ENCODE data around the gene PIGU. TPM values are rescaled to one million over a fixed set of nuclear protein-coding genes. Genes with fewer than 3 reads are reported as not detected.

The PIGU gene
- total and polyA plus RNA-seq, 9 of the 15 experiments (the other 6 are each of a cell fraction or from before 2014, with no cell fraction given), result 6.5 to 100 (median 28.1) TPM

- TF ChIP-seq DPF2 (IDR thresholded peaks at IDR 0.05) (peak; percentile 43; the same call in 1 of the 2 replicates), STAT6 (CRISPR knock-in tag; IDR thresholded peaks at IDR 0.05) (no peak), HDAC1 (IDR thresholded peaks at IDR 0.05) (peak in 1 of 2 experiments; percentile 60; a peak in 1 of 4 replicates), OTX1 (CRISPR knock-in tag; IDR thresholded peaks at IDR 0.05) (0 out of 2 replicates have a peak, but pooled peaks have one; percentile 51), ATF2 (CRISPR knock-in tag; IDR thresholded peaks at IDR 0.05) (no peak), ARID2 (IDR thresholded peaks at IDR 0.05) (peak; percentile 31; the same call in 1 of the 2 replicates), TRIM25 (IDR thresholded peaks at IDR 0.05; ENCODE audit: borderline replicate concordance) (0 out of 2 replicates have a peak, but pooled peaks have one; percentile 73), KDM1A (IDR thresholded peaks at IDR 0.05) (peak; percentile 48 to 55; a peak in 3 of 4 replicates), ATF7 (IDR thresholded peaks at IDR 0.05) (no peak), ZNF589 (CRISPR knock-in tag; IDR thresholded peaks at IDR 0.05; ENCODE audit: low read depth) (0 out of 2 replicates have a peak, but pooled peaks have one; percentile 4), BRD9 (IDR thresholded peaks at IDR 0.05; ENCODE audit: low read depth, partially characterized antibody) (peak; percentile 41)
Measured at GRCh38 chr20:34703424-34704176, 26.7 kb upstream of the PIGU start (continued).

Data from K562 (cell line).